GM18873 (cell line): ENCODE data around the gene PCCA.
"Not testable (repeated sequence)": the region's sequence is repeated elsewhere in the genome, so short reads cannot be mapped to it uniquely, and the experiment has no call there.

ENCODE experiments used
- ATAC-seq: cut with Tn5 transposase; IDR thresholded peaks from one replicate; pipeline ENCODE4 v1.9.1; 2021; ENCODE audit warnings: mild to moderate bottlenecking, moderate library complexity, moderate number of reproducible peaks; ENCODE audit not compliant: unreplicated experiment, low FRiP score

PCCA gene

GRCh38 chr13:100088644-100089464, at the start of gene PCCA:
Gene PCCA (plus strand): TSS chr13:100089093. CDS start chr13:100089121, 28 bp downstream.
- ATAC-seq = peak; percentile 96

GRCh38 chr13:100039740-100040139, 49.2 kb upstream of the PCCA start:
- ATAC-seq = no peak

- ATAC-seq = no peak
These were observed 48.7 kb upstream of the PCCA start for GRCh38 chr13:100040196-100040595.

- ATAC-seq = no peak
These were observed 44.0 kb upstream of the PCCA start for GRCh38 chr13:100044936-100045335.

- no peak for ATAC-seq
These were observed 43.5 kb upstream of the PCCA start for GRCh38 chr13:100045355-100045754.

- no peak for ATAC-seq
These were observed 37.8 kb upstream of the PCCA start for GRCh38 chr13:100051070-100051469.

GRCh38 chr13:100059827-100060226, 29.1 kb upstream of the PCCA start:
- no peak for ATAC-seq

GRCh38 chr13:100063333-100063732, 25.6 kb upstream of the PCCA start:
- ATAC-seq = no peak

- no peak for ATAC-seq
These were observed 25.0 kb upstream of the PCCA start for GRCh38 chr13:100063906-100064305.

- ATAC-seq = no peak
These were observed 20.6 kb upstream of the PCCA start for GRCh38 chr13:100068133-100068931.

- ATAC-seq = no peak
These were observed 19.6 kb upstream of the PCCA start for GRCh38 chr13:100069278-100069677.

GRCh38 chr13:100075700-100076587, 12.9 kb upstream of the PCCA start:
- ATAC-seq = no peak

GRCh38 chr13:100079003-100079402, 9.9 kb upstream of the PCCA start:
- ATAC-seq = not testable (repeated sequence)

GRCh38 chr13:100083401-100083800, 5.5 kb upstream of the PCCA start:
- ATAC-seq = not testable (repeated sequence)

GRCh38 chr13:100088273-100088643, 635 bp upstream of the PCCA start:
- ATAC-seq = no peak

- ATAC-seq = no peak
These were observed 656 bp downstream of the PCCA start for GRCh38 chr13:100089465-100090032.

GRCh38 chr13:100090861-100091260, 2.0 kb downstream of the PCCA start:
- ATAC-seq = no peak

GRCh38 chr13:100091391-100091790, 2.5 kb downstream of the PCCA start:
- ATAC-seq = no peak

GRCh38 chr13:100092273-100092672, 3.4 kb downstream of the PCCA start:
- ATAC-seq = not testable (repeated sequence)

- ATAC-seq = no peak
These were observed 6.6 kb downstream of the PCCA start for GRCh38 chr13:100095498-100095897.
